Stomach (tissue), 4 donors: Measurements from ENCODE around the gene KRT24.

ENCODE experiments used
- CTCF ChIP-seq, 7 experiments: fragments of 450-650 bp in 4 of 7; fragments of 200-600 bp in 3 of 7; sonication (generic) in 3 of 7; IDR thresholded peaks; one replicate each; pipeline ENCODE4 v1.5.1; 2016 to 2019; ENCODE audit warnings: antibody characterized with exemption in 7 of 7, control low read depth in 2 of 7, mild to moderate bottlenecking in 1 of 7
- POLR2A ChIP-seq, 4 donors: fragments of 450-650 bp; IDR thresholded peaks; one replicate each; pipeline ENCODE4 v1.6.1; 2016; ENCODE audit warnings: antibody characterized with exemption in 4 of 4, control low read depth in 2 of 4, mild to moderate bottlenecking in 1 of 4, moderate library complexity in 1 of 4
- POLR2AphosphoS5 ChIP-seq, 3 donors: sonication (generic); formaldehyde crosslinking; IDR thresholded peaks; one replicate each; pipeline ENCODE4 v1.6.1; 2016; ENCODE audit warnings: antibody characterized with exemption in 3 of 3

GRCh38 chr17:40648384-40648968 lies 55.1 kb downstream of the KRT24 start:
- TF ChIP-seq CTCF (IDR thresholded peaks at IDR 0.05), result no peak
- TF ChIP-seq POLR2A (IDR thresholded peaks at IDR 0.05), result no peak
- no peak for TF ChIP-seq POLR2AphosphoS5 (IDR thresholded peaks at IDR 0.05)
